Body of pancreas (tissue), 4 donors: ENCODE data around the gene TNFRSF4. TPM values are rescaled to one million over a fixed set of nuclear protein-coding genes. Genes with fewer than 3 reads are reported as not detected.
A peak's percentile ranks its signal among the peaks of the same experiment; 100 is the strongest.

Experiments
- ATAC-seq: fragments of 150-250 bp; one replicate; pipeline ENCODE4 v1.9.1; 2016
- DNase-seq, 4 donors: peaks; one replicate each; pipeline ENCODE4 v3.0.0-alpha.2; 2019
- H3K27ac ChIP-seq, 4 donors: fragments of 200-600 bp; sonication (generic); 1 replicate in 3 of 4; 2 replicates in 1 of 4; pipeline versions ENCODE4 v1.5.1 to v1.6.1; 2016 to 2019; ENCODE audit warnings: mild to moderate bottlenecking in 1 of 4, mixed read lengths in 1 of 4, moderate library complexity in 1 of 4
- H3K27me3 ChIP-seq, 2 donors: fragments of 200-600 bp; sonication (generic); one replicate each; pipeline ENCODE4 v1.6.0; 2016; ENCODE audit warnings: mild to moderate bottlenecking in 1 of 2
- H3K36me3 ChIP-seq, 2 donors: fragments of 200-600 bp; sonication (generic); replicated peaks in 1 of 2; 2 replicates each; pipeline ENCODE4 v1.5.1; 2016; ENCODE audit warnings: low read depth in 2 of 2; ENCODE audit not compliant: insufficient read depth in 1 of 2
- H3K4me1 ChIP-seq: fragments of 200-600 bp; sonication (generic); one replicate; pipeline ENCODE4 v1.6.0; 2016
- H3K4me3 ChIP-seq, 2 donors: fragments of 200-600 bp; sonication (generic); 1 replicate in 1 of 2; 2 replicates in 1 of 2; pipeline ENCODE4 v1.5.1; 2016 to 2019
- H3K9me3 ChIP-seq, 3 donors: fragments of 200-600 bp; sonication (generic); 1 replicate in 2 of 3; 2 replicates in 1 of 3; pipeline ENCODE4 v1.5.1; 2016
- POLR2A ChIP-seq, 3 donors: fragments of 450-650 bp; IDR thresholded peaks; one replicate each; pipeline ENCODE4 v1.6.1; 2016; ENCODE audit warnings: antibody characterized with exemption in 3 of 3, mild to moderate bottlenecking in 2 of 3
- WGBS, 2 donors: methylation state at CpG; one replicate each; pipeline ENCODE4 v1.1.5; 2017; 5-methylcytosine and 5-hydroxymethylcytosine counted together
- intact Hi-C: fragments of 100-400 bp; cut with DNase I; formaldehyde crosslinking; loops from one replicate; pipeline ENCODE4 v1.15.1; 2023
- total RNA-seq, 2 donors: library from RNA; depleted of rRNA; stranded (reverse); fragments of >200 nt; gene quantifications; one replicate each; pipeline ENCODE4 v1.1.0, GENCODE V29; 2016
- TF ChIP-seq, protein P1 (sequence below), 7 experiments: fragments of 450-650 bp in 4 of 7; fragments of 200-600 bp in 3 of 7; sonication (generic) in 3 of 7; IDR thresholded peaks; one replicate each; pipeline ENCODE4 v1.5.1; 2016 to 2019; ENCODE audit warnings: antibody characterized with exemption in 7 of 7

The TNFRSF4 gene
- total RNA-seq, 2 donors from 2014 or later, result 0.99 to 2.6 TPM

DNA sequence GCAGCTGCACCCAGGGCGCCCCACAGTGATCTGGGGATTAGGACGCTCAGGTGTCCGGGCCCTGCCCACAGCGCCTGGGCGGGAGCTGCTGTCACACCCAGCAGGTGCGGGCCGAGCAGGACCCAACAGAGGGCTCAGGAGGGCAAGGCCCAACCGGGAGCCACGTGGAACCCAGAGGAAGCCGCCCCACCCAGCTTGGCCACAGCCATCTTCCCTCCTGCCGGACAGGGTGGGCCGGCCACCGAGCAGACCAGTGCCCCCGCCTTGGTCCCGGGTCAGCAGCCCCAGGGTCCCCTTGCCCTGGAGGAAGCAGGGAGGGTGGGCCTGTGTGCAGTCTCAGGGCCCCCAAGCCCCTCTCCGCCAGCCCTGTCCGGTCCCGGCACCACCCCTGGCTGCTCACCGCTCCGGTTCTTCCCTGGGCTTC lies 46.5 kb downstream of the TNFRSF4 start:
- Histone ChIP-seq H3K27me3 (no peaks in the 10 kb centered on the region), H3K27ac (peak overlapping the region in 3 of 4 donors; percentile 1 to 89 (median 13)), H3K4me1 (peaks cover 47% of the 10 kb centered on the region), H3K36me3 (no peaks in the 10 kb centered on the region), H3K4me3 (no peak overlapping the region), H3K9me3 (no peaks in the 10 kb centered on the region)
- DNase-seq, result no peak
- intact Hi-C loops, result no loop called here
- WGBS, 2 donors, result 67 to 100% methylated on average over 1 to 20 of the region's 20 CpGs
- TF ChIP-seq POLR2A (IDR thresholded peaks at IDR 0.05), result no peak
- no peak for ATAC-seq

- H3K9me3 ChIP-seq, result no peaks in the 10 kb centered on the region
- DNase-seq (no peak), ATAC-seq (no peak)
- H3K36me3 ChIP-seq, result no peaks in the 10 kb centered on the region
- H3K4me3 ChIP-seq, result no peak overlapping the region
- intact Hi-C loops, result no loop called here
- no peak for TF ChIP-seq POLR2A (IDR thresholded peaks at IDR 0.05)
- TF ChIP-seq, protein P1, sequence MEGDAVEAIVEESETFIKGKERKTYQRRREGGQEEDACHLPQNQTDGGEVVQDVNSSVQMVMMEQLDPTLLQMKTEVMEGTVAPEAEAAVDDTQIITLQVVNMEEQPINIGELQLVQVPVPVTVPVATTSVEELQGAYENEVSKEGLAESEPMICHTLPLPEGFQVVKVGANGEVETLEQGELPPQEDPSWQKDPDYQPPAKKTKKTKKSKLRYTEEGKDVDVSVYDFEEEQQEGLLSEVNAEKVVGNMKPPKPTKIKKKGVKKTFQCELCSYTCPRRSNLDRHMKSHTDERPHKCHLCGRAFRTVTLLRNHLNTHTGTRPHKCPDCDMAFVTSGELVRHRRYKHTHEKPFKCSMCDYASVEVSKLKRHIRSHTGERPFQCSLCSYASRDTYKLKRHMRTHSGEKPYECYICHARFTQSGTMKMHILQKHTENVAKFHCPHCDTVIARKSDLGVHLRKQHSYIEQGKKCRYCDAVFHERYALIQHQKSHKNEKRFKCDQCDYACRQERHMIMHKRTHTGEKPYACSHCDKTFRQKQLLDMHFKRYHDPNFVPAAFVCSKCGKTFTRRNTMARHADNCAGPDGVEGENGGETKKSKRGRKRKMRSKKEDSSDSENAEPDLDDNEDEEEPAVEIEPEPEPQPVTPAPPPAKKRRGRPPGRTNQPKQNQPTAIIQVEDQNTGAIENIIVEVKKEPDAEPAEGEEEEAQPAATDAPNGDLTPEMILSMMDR (IDR thresholded peaks at IDR 0.05), result no peak
- no peaks in the 10 kb centered on the region for H3K27me3 ChIP-seq
- 79% methylated on average over 32 of the region's 44 CpGs; no CpG with 5 or more reads in 1 of the 2 donors for WGBS, 2 donors
- H3K4me1 ChIP-seq, result peaks cover 53% of the 10 kb centered on the region
- peak overlapping the region in 3 of 4 donors; percentile 24 to 97 (median 89) for H3K27ac ChIP-seq
Observed at GRCh38 chr1:1166642-1167397, 47.1 kb downstream of the TNFRSF4 start.

DNA sequence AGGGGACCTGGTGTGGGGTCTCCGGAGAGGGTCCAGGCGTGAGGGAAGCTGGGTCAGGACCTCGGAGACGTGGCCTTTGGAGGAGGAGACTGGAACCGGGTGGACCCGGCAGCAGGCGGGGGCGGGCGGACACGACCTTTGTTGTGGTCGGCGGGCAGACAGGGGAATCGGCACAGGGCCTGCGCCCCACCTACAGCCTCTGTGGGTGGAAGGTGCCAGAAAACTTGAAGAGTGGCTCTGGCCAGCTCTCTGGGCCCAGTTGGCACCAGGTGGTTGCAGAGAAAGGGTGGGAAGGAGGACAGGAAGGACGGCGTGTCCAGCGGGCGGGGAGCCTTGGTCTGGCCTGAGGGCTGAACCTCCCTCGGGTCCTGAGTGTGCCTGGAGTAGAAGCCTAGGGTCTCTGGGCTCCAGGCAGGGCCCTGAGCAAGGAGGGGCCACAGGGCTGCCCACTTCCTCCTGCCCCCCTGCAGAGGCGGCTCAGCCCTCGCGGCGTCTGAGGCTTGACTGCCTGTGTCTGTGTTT lies 48.0 kb downstream of the TNFRSF4 start:
- peak in 1 of 3 donors; percentile 5 for TF ChIP-seq POLR2A (IDR thresholded peaks at IDR 0.05)
- TF ChIP-seq, protein P1 (IDR thresholded peaks at IDR 0.05), result no peak
- H3K9me3 ChIP-seq, result no peaks in the 10 kb centered on the region
- DNase-seq (peak in 3 of 4 donors; percentile 22 to 53 (median 33)), ATAC-seq (no peak)
- peak overlapping the region; percentile 89 to 97 (median 94) for H3K27ac ChIP-seq
- intact Hi-C loops, result no loop called here
- no peak overlapping the region for H3K4me3 ChIP-seq
- H3K36me3 ChIP-seq, result no peaks in the 10 kb centered on the region
- 36 to 46% methylated on average over 5 to 23 of the region's 23 CpGs for WGBS, 2 donors
- H3K4me1 ChIP-seq, result peaks cover 57% of the 10 kb centered on the region
- no peaks in the 10 kb centered on the region for H3K27me3 ChIP-seq

GRCh38 chr1:1165485-1165884 lies 48.5 kb downstream of the TNFRSF4 start:
- H3K27ac ChIP-seq, result peak overlapping the region; percentile 89 to 97 (median 94)
- 20 to 31% methylated on average over 4 to 12 of the region's 12 CpGs for WGBS, 2 donors
- no peaks in the 10 kb centered on the region for H3K9me3 ChIP-seq
- no peak for TF ChIP-seq POLR2A (IDR thresholded peaks at IDR 0.05)
- TF ChIP-seq, protein P1 (IDR thresholded peaks at IDR 0.05), result no peak
- no peak for ATAC-seq
- peaks cover 57% of the 10 kb centered on the region for H3K4me1 ChIP-seq
- intact Hi-C loops, result no loop called here
- no peaks in the 10 kb centered on the region for H3K36me3 ChIP-seq
- H3K4me3 ChIP-seq, result peak overlapping the region in 1 of 2 donors; percentile 5
- peak in 3 of 4 donors; percentile 49 to 69 (median 52) for DNase-seq
- H3K27me3 ChIP-seq, result no peaks in the 10 kb centered on the region

- Histone ChIP-seq H3K4me1 (peaks cover 57% of the 10 kb centered on the region), H3K27ac (peak overlapping the region; percentile 89 to 97 (median 94)), H3K4me3 (peak overlapping the region; percentile 40 to 61), H3K9me3 (no peaks in the 10 kb centered on the region), H3K36me3 (no peaks in the 10 kb centered on the region), H3K27me3 (no peaks in the 10 kb centered on the region)
- peak; percentile 77 to 85 (median 84) for DNase-seq
- intact Hi-C loops, result no loop called here
- ATAC-seq, result peak; percentile 43
- 23 to 37% methylated on average over 21 to 47 of the region's 48 CpGs for WGBS, 2 donors
- TF ChIP-seq POLR2A (IDR thresholded peaks at IDR 0.05), result peak; percentile 73 to 82 (median 82)
- TF ChIP-seq, protein P1 (IDR thresholded peaks at IDR 0.05), result no peak
Observed at GRCh38 chr1:1164701-1165451, 49.1 kb downstream of the TNFRSF4 start.
